Epidermal melanocyte (primary cell): ENCODE results near the gene TSSK6.

ENCODE experiments used
- DNase-seq: peaks from one replicate; pipeline ENCODE4 v3.0.0; 2011; ENCODE audit warnings: low spot score; ENCODE audit not compliant: insufficient read length

Gene TSSK6

GRCh38 chr19:19505669-19506326, 9.6 kb downstream of the TSSK6 start:
- no peak for DNase-seq

GRCh38 chr19:19504754-19505668, 10.3 kb downstream of the TSSK6 start:
- DNase-seq: no peak

- no peak for DNase-seq
Observed at GRCh38 chr19:19502808-19503602, 12.3 kb downstream of the TSSK6 start.

GRCh38 chr19:19502281-19502680, 13.1 kb downstream of the TSSK6 start:
- DNase-seq: no peak

GRCh38 chr19:19501798-19502197, 13.6 kb downstream of the TSSK6 start:
- DNase-seq: no peak

GRCh38 chr19:19500975-19501644, 14.2 kb downstream of the TSSK6 start:
- no peak for DNase-seq

- no peak for DNase-seq
Observed at GRCh38 chr19:19499272-19499995, 15.9 kb downstream of the TSSK6 start.

- DNase-seq: no peak
Observed at GRCh38 chr19:19498255-19498991, 16.9 kb downstream of the TSSK6 start.

- no peak for DNase-seq
Observed at GRCh38 chr19:19495614-19496603, 19.4 kb downstream of the TSSK6 start.

- DNase-seq: no peak
Observed at GRCh38 chr19:19493841-19494546, 21.4 kb downstream of the TSSK6 start.

- DNase-seq: no peak
Observed at GRCh38 chr19:19492026-19492610, 23.2 kb downstream of the TSSK6 start.

- no peak for DNase-seq
Observed at GRCh38 chr19:19491321-19492025, 23.9 kb downstream of the TSSK6 start.

- peak; percentile 95 for DNase-seq
Observed at GRCh38 chr19:19490214-19490968, 25.0 kb downstream of the TSSK6 start.

GRCh38 chr19:19489804-19490204, 25.5 kb downstream of the TSSK6 start:
- no peak for DNase-seq

- peak; percentile 80 for DNase-seq
Observed at GRCh38 chr19:19488875-19489690, 26.3 kb downstream of the TSSK6 start.
